ENCODE results near the gene CSGALNACT2. TPM values are rescaled to one million over a fixed set of nuclear protein-coding genes. Genes with fewer than 3 reads are reported as not detected.
A peak's percentile ranks its signal among the peaks of the same experiment; 100 is the strongest.

The CSGALNACT2 gene
- total and polyA plus RNA-seq, 9 of the 15 experiments (the other 6 are each of a cell fraction or from before 2014, with no cell fraction given): 1.4 to 7.3 (median 3.5) TPM

DNA sequence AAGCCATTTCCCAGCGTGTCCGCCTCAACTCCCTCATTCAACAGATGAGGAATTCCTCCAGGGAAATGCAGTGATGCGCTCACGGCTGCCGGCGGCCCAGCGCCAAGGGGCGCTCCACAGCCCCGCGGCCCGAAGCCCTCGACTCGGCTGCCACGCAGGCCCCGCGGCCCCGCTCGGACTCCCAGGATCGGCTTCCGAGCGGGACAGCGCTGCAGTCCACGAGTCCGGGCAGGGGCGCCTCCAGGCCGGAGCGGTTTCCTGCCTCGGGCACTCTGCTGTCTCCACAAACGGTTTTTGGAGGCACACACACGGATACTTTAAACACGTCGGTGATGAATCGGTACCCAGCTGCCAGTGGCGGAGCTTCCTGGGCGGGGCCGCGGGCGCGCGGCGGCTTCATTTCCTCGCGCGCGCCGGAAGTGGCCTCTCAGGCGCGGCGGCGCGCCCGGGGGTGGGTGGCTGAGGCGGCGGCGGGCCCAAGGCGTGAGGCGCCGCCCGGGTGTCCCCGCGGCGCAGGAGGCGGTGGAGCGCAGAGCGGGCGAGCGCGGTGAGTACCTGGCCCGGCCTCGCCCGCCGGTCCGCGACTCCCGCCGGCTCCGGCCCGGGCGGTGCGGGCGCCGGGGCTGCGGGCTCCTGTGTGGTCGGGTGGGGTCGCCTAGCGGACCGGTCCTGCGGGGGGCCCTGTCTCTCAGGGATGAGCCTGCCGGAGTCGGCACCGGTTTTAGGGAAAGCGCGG lies at the start of gene CSGALNACT2 (continued):
- TF ChIP-seq, protein P1, sequence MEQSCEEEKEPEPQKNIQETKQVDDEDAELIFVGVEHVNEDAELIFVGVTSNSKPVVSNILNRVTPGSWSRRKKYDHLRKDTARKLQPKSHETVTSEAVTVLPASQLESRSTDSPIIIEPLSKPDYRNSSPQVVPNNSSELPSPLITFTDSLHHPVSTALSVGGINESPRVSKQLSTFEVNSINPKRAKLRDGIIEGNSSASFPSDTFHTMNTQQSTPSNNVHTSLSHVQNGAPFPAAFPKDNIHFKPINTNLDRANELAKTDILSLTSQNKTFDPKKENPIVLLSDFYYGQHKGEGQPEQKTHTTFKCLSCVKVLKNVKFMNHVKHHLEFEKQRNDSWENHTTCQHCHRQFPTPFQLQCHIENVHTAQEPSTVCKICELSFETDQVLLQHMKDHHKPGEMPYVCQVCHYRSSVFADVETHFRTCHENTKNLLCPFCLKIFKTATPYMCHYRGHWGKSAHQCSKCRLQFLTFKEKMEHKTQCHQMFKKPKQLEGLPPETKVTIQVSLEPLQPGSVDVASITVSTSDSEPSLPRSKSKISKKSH (CRISPR knock-in tag; IDR thresholded peaks at IDR 0.05): 0 out of 2 replicates have a peak, but pooled peaks have one; percentile 30
- no peak for TF ChIP-seq ZNF589 (CRISPR knock-in tag; IDR thresholded peaks at IDR 0.05; ENCODE audit: low read depth)
- TF ChIP-seq, protein P2, sequence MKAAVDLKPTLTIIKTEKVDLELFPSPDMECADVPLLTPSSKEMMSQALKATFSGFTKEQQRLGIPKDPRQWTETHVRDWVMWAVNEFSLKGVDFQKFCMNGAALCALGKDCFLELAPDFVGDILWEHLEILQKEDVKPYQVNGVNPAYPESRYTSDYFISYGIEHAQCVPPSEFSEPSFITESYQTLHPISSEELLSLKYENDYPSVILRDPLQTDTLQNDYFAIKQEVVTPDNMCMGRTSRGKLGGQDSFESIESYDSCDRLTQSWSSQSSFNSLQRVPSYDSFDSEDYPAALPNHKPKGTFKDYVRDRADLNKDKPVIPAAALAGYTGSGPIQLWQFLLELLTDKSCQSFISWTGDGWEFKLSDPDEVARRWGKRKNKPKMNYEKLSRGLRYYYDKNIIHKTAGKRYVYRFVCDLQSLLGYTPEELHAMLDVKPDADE (conservative IDR thresholded peaks at IDR 0.05; ENCODE audit: control insufficient read depth, low read depth, low read length): peak; percentile 78
- 0 out of 2 replicates have a peak, but pooled peaks have one; percentile 48 for TF ChIP-seq KDM2B (CRISPR knock-in tag; IDR thresholded peaks at IDR 0.05)
- no peak for TF ChIP-seq RFX5 (IDR thresholded peaks at IDR 0.05; ENCODE audit: low read depth, low read length)
- no peak for TF ChIP-seq ZNF212 (CRISPR knock-in tag; IDR thresholded peaks at IDR 0.05)
- TF ChIP-seq, protein P3, sequence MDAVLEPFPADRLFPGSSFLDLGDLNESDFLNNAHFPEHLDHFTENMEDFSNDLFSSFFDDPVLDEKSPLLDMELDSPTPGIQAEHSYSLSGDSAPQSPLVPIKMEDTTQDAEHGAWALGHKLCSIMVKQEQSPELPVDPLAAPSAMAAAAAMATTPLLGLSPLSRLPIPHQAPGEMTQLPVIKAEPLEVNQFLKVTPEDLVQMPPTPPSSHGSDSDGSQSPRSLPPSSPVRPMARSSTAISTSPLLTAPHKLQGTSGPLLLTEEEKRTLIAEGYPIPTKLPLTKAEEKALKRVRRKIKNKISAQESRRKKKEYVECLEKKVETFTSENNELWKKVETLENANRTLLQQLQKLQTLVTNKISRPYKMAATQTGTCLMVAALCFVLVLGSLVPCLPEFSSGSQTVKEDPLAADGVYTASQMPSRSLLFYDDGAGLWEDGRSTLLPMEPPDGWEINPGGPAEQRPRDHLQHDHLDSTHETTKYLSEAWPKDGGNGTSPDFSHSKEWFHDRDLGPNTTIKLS (IDR thresholded peaks at IDR 0.05; ENCODE audit: borderline replicate concordance, low read depth): peak; percentile 56; the same call in 1 of the 2 replicates
- TF ChIP-seq, protein P4, sequence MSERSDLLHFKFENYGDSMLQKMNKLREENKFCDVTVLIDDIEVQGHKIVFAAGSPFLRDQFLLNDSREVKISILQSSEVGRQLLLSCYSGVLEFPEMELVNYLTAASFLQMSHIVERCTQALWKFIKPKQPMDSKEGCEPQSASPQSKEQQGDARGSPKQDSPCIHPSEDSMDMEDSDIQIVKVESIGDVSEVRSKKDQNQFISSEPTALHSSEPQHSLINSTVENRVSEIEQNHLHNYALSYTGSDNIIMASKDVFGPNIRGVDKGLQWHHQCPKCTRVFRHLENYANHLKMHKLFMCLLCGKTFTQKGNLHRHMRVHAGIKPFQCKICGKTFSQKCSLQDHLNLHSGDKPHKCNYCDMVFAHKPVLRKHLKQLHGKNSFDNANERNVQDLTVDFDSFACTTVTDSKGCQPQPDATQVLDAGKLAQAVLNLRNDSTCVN (CRISPR knock-in tag; IDR thresholded peaks at IDR 0.05): no peak
- TF ChIP-seq, protein P5, sequence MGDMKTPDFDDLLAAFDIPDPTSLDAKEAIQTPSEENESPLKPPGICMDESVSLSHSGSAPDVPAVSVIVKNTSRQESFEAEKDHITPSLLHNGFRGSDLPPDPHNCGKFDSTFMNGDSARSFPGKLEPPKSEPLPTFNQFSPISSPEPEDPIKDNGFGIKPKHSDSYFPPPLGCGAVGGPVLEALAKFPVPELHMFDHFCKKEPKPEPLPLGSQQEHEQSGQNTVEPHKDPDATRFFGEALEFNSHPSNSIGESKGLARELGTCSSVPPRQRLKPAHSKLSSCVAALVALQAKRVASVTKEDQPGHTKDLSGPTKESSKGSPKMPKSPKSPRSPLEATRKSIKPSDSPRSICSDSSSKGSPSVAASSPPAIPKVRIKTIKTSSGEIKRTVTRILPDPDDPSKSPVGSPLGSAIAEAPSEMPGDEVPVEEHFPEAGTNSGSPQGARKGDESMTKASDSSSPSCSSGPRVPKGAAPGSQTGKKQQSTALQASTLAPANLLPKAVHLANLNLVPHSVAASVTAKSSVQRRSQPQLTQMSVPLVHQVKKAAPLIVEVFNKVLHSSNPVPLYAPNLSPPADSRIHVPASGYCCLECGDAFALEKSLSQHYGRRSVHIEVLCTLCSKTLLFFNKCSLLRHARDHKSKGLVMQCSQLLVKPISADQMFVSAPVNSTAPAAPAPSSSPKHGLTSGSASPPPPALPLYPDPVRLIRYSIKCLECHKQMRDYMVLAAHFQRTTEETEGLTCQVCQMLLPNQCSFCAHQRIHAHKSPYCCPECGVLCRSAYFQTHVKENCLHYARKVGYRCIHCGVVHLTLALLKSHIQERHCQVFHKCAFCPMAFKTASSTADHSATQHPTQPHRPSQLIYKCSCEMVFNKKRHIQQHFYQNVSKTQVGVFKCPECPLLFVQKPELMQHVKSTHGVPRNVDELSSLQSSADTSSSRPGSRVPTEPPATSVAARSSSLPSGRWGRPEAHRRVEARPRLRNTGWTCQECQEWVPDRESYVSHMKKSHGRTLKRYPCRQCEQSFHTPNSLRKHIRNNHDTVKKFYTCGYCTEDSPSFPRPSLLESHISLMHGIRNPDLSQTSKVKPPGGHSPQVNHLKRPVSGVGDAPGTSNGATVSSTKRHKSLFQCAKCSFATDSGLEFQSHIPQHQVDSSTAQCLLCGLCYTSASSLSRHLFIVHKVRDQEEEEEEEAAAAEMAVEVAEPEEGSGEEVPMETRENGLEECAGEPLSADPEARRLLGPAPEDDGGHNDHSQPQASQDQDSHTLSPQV (IDR thresholded peaks at IDR 0.05): 0 out of 2 replicates have a peak, but pooled peaks have one; percentile 53
- peak in 1 of 2 experiments; percentile 59; a peak in 1 of 4 replicates for TF ChIP-seq HDAC1 (IDR thresholded peaks at IDR 0.05)
- peak; percentile 92 for TF ChIP-seq GATAD2B (IDR thresholded peaks at IDR 0.05; ENCODE audit: borderline replicate concordance)
- no peak for TF ChIP-seq ZNF551 (CRISPR knock-in tag; IDR thresholded peaks at IDR 0.05)
- TF ChIP-seq SIN3A (IDR thresholded peaks at IDR 0.05; ENCODE audit: borderline replicate concordance in 2 of 2, control insufficient read depth in 1 of 2, low read depth in 2 of 2, low read length in 2 of 2): peak in 1 of 2 experiments; percentile 17; a peak in 2 of 4 replicates
- TF ChIP-seq BHLHE40 (IDR thresholded peaks at IDR 0.05; ENCODE audit: low read length): 0 out of 2 replicates have a peak, but pooled peaks have one; percentile 21
- no peak for TF ChIP-seq SETDB1 (IDR thresholded peaks at IDR 0.05; ENCODE audit: low read length)
- TF ChIP-seq NR2C2 (CRISPR knock-in tag; IDR thresholded peaks at IDR 0.05): no peak
- peak; percentile 55; the same call in 1 of the 2 replicates for TF ChIP-seq NR2C2 (tag; IDR thresholded peaks at IDR 0.05)
